SK-N-SH (cell line): ENCODE data around the gene HECTD3. TPM values are rescaled to one million over a fixed set of nuclear protein-coding genes. Genes with fewer than 3 reads are reported as not detected.

Experiments used
- CTCF ChIA-PET: fragments of 300-600, 350-600 bp; formaldehyde crosslinking; extraction: SDS; loops from one replicate; lab custom pipeline; 2021; lab: Yijun Ruan, JAX
- POLR2A ChIA-PET: fragments of 350-600 bp; sonication (Branson Sonifier 250); formaldehyde crosslinking; extraction: SDS; loops from one replicate; lab custom pipeline; 2020; ENCODE audit warnings: antibody characterized with exemption, inconsistent platforms; lab: Yijun Ruan, JAX
- DNase-seq: peaks from one replicate; pipeline ENCODE4 v3.0.0; 2012
- H2AFZ ChIP-seq: fragments of 200-600 bp; sonication (generic); 2 replicates; pipeline ENCODE4 v1.8.1; 2016; ENCODE audit warnings: antibody characterized with exemption, mild to moderate bottlenecking, low read depth
- H3F3A ChIP-seq: fragments of 200-600 bp; sonication (generic); replicated peaks from 2 replicates; pipeline ENCODE3; 2016; ENCODE audit warnings: antibody characterized with exemption, mild to moderate bottlenecking; ENCODE audit not compliant: insufficient read depth
- H3K27ac ChIP-seq, 2 experiments: fragments of 200-500 bp in 1 of 2; fragments of 200-600 bp in 1 of 2; sonication (Bioruptor generic) in 1 of 2; sonication (generic), shearing (Covaris generic) in 1 of 2; 2 replicates each; pipeline versions ENCODE4 v1.5.1 to v1.6.1; 2014 to 2016; ENCODE audit warnings: low read depth in 2 of 2, inconsistent platforms in 1 of 2, low read length in 1 of 2, mild to moderate bottlenecking in 1 of 2, mixed read lengths in 1 of 2
- H3K27me3 ChIP-seq: fragments of 200-600 bp; sonication (generic), shearing (Covaris generic); 2 replicates; pipeline ENCODE4 v1.6.1; 2016; ENCODE audit warnings: mixed run types; ENCODE audit not compliant: insufficient read depth
- H3K36me3 ChIP-seq, 2 experiments: fragments of 200-500 bp in 1 of 2; fragments of 200-600 bp in 1 of 2; sonication (Bioruptor generic) in 1 of 2; sonication (generic) in 1 of 2; replicated peaks in 1 of 2; 2 replicates each; pipeline versions ENCODE3 to v1.5.1; 2014 to 2016; ENCODE audit warnings: low read length in 1 of 2, mild to moderate bottlenecking in 1 of 2; ENCODE audit not compliant: insufficient read depth in 2 of 2, control insufficient read depth in 1 of 2
- H3K4me1 ChIP-seq, 2 experiments: fragments of 200-500 bp in 1 of 2; fragments of 200-600 bp in 1 of 2; sonication (Bioruptor generic) in 1 of 2; sonication (generic), shearing (Covaris generic) in 1 of 2; 2 replicates each; pipeline versions ENCODE4 v1.5.1 to v1.6.1; 2014 to 2016; ENCODE audit warnings: low read depth in 1 of 2, low read length in 1 of 2, mixed run types in 1 of 2; ENCODE audit not compliant: insufficient read depth in 2 of 2, control insufficient read depth in 1 of 2
- H3K4me2 ChIP-seq: fragments of 200-600 bp; sonication (generic), shearing (Covaris generic); 2 replicates; pipeline ENCODE4 v1.6.1; 2017; ENCODE audit warnings: mixed run types
- H3K4me3 ChIP-seq, 2 experiments: fragments of 200-500 bp in 1 of 2; fragments of 200-600 bp in 1 of 2; sonication (Bioruptor generic) in 1 of 2; sonication (generic), shearing (Covaris generic) in 1 of 2; 2 replicates each; pipeline versions ENCODE4 v1.5.1 to v1.8.1; 2014 to 2016; ENCODE audit warnings: low read depth in 2 of 2, inconsistent platforms in 1 of 2, low read length in 1 of 2, mild to moderate bottlenecking in 1 of 2, mixed read lengths in 1 of 2, moderate library complexity in 1 of 2
- H3K79me2 ChIP-seq: fragments of 200-600 bp; sonication (generic); 2 replicates; pipeline ENCODE4 v1.8.1; 2017; ENCODE audit warnings: mild to moderate bottlenecking; ENCODE audit not compliant: insufficient read depth
- H3K9ac ChIP-seq: fragments of 200-600 bp; sonication (generic); 2 replicates; pipeline ENCODE4 v1.6.1; 2017; ENCODE audit warnings: mixed run types
- H3K9me2 ChIP-seq: fragments of 200-600 bp; sonication (generic); 2 replicates; pipeline ENCODE4 v1.6.1; 2017; ENCODE audit warnings: mixed run types
- H3K9me3 ChIP-seq: fragments of 200-600 bp; sonication (generic); 2 replicates; pipeline ENCODE4 v1.6.1; 2017; ENCODE audit warnings: mixed run types, mild to moderate bottlenecking, moderate library complexity
- H4K20me1 ChIP-seq: fragments of 200-600 bp; sonication (generic); 2 replicates; pipeline ENCODE4 v1.6.1; 2017; ENCODE audit warnings: mild to moderate bottlenecking, mixed run types; ENCODE audit not compliant: insufficient read depth
- CHD2 ChIP-seq: fragments of 150-350 bp; IDR thresholded peaks from 2 replicates; pipeline ENCODE4 v1.6.1; 2018; ENCODE audit warnings: low read length; ENCODE audit not compliant: partially characterized antibody
- CTCF ChIP-seq: fragments of 200-600 bp; sonication (generic); IDR thresholded peaks from 2 replicates; pipeline ENCODE4 v1.6.1; 2017; ENCODE audit warnings: antibody characterized with exemption, mild to moderate bottlenecking, moderate library complexity
- FOXJ3 ChIP-seq: sonication (generic); formaldehyde crosslinking; IDR thresholded peaks from 2 replicates; pipeline ENCODE4 v1.5.1; 2020; ENCODE audit warnings: mild to moderate bottlenecking, missing genetic modification reagents
- FOXM1 ChIP-seq: IDR thresholded peaks from 2 replicates; pipeline ENCODE4 v1.4.0; 2012; ENCODE audit warnings: low read depth, mild to moderate bottlenecking
- GABPA ChIP-seq: IDR thresholded peaks from 2 replicates; pipeline ENCODE4 v1.4.0; 2012; ENCODE audit warnings: low read depth, mild to moderate bottlenecking
- JUND ChIP-seq: IDR thresholded peaks from 2 replicates; pipeline ENCODE4 v1.4.0; 2012
- MAX ChIP-seq: IDR thresholded peaks from 2 replicates; pipeline ENCODE4 v1.4.0; 2012; ENCODE audit warnings: low read depth
- MXI1 ChIP-seq: IDR thresholded peaks from 2 replicates; pipeline ENCODE4 v1.6.1; 2012; ENCODE audit warnings: mild to moderate bottlenecking, low read depth, low read length, improper control_type of control experiment
- NFIC ChIP-seq: IDR thresholded peaks from 2 replicates; pipeline ENCODE4 v1.4.0; 2012; ENCODE audit warnings: borderline replicate concordance
- REST ChIP-seq: IDR thresholded peaks from 2 replicates; pipeline ENCODE4 v1.6.1; 2012; ENCODE audit warnings: mild to moderate bottlenecking, low read depth, low read length, moderate library complexity
- TAF1 ChIP-seq: IDR thresholded peaks from 2 replicates; pipeline ENCODE4 v1.6.1; 2012; ENCODE audit warnings: low read depth, mild to moderate bottlenecking, low read length, moderate library complexity, borderline replicate concordance
- TCF12 ChIP-seq: IDR thresholded peaks from 2 replicates; pipeline ENCODE4 v1.4.0; 2012
- USF1 ChIP-seq: IDR thresholded peaks from 2 replicates; pipeline ENCODE4 v1.4.0; 2012; ENCODE audit warnings: low read depth, borderline replicate concordance
- USF2 ChIP-seq: fragments of 150-350 bp; IDR thresholded peaks from 2 replicates; pipeline ENCODE4 v1.6.1; 2017; ENCODE audit warnings: antibody characterized with exemption, low read length, low read depth, borderline replicate concordance
- ZBTB33 ChIP-seq: IDR thresholded peaks from 2 replicates; pipeline ENCODE4 v1.4.0; 2012; ENCODE audit warnings: low read depth, borderline replicate concordance
- WGBS: methylation state at CpG from one replicate; pipeline ENCODE4 v1.1.6; 2017; ENCODE audit warnings: low lambda C conversion rate; 5-methylcytosine and 5-hydroxymethylcytosine counted together
- polyA plus RNA-seq, 3 experiments: library from polyadenylated mRNA; depleted of rRNA; stranded (reverse); fragments of >200 nt; gene quantifications; 2 replicates each; pipeline ENCODE4 v1.2.3, GENCODE V29; 2012

Gene HECTD3
- polyA plus RNA-seq, 1 of the 3 experiments (the other 2 are of a cell fraction), result 39.3 TPM

GRCh38 chr1:45033356-45033755, 22.2 kb upstream of the HECTD3 start:
- Histone ChIP-seq H3K4me3 (no peak overlapping the region), H3K36me3 (no peaks in the 10 kb centered on the region), H3K4me1 (no peaks in the 10 kb centered on the region), H3K9me2 (no peaks in the 10 kb centered on the region), H4K20me1 (no peaks in the 10 kb centered on the region), H3F3A (no peaks in the 10 kb centered on the region), H3K27me3 (no peaks in the 10 kb centered on the region), H3K79me2 (no peaks in the 10 kb centered on the region), H3K9ac (no peak overlapping the region), H3K4me2 (no peak overlapping the region), H3K27ac (no peak overlapping the region), H2AFZ (no peak overlapping the region), H3K9me3 (no peaks in the 10 kb centered on the region)
- DNase-seq, result no peak
- POLR2A ChIA-PET, result no interaction called here
- WGBS, result 72% methylated on average over 1 of the region's 1 CpG
- TF ChIP-seq MAX (no peak), GABPA (no peak), USF2 (no peak), TAF1 (no peak), MXI1 (no peak), TCF12 (no peak), ZBTB33 (no peak)
- CTCF ChIA-PET, result interaction anchor here (1.1 to 1.7 kb wide), 2 partner anchors 19 to 267 kb away, joined by 3 to 4 read pairs; no protein-coding TSS in a partner anchor

- H3K4me2 ChIP-seq, result no peak overlapping the region
- no peak for DNase-seq
- H3K4me3 ChIP-seq, result no peak overlapping the region
- H3F3A ChIP-seq, result no peaks in the 10 kb centered on the region
- H4K20me1 ChIP-seq, result no peaks in the 10 kb centered on the region
- no peak overlapping the region for H3K27ac ChIP-seq
- WGBS, result 46% methylated on average over 2 of the region's 2 CpGs
- no peaks in the 10 kb centered on the region for H3K9me2 ChIP-seq
- no peak overlapping the region for H2AFZ ChIP-seq
- H3K36me3 ChIP-seq, result no peaks in the 10 kb centered on the region
- ChIA-PET CTCF (interaction anchor here (1.1 to 1.7 kb wide), 2 partner anchors 19 to 267 kb away, joined by 3 to 4 read pairs; no protein-coding TSS in a partner anchor), POLR2A (no interaction called here)
- H3K27me3 ChIP-seq, result no peaks in the 10 kb centered on the region
- no peaks in the 10 kb centered on the region for H3K4me1 ChIP-seq
- no peaks in the 10 kb centered on the region for H3K79me2 ChIP-seq
- no peak overlapping the region for H3K9ac ChIP-seq
- H3K9me3 ChIP-seq, result no peaks in the 10 kb centered on the region
- TF ChIP-seq CTCF, result no peak
- no peak for TF ChIP-seq NFIC
- TF ChIP-seq GABPA, result no peak
- TF ChIP-seq ZBTB33, result no peak
- TF ChIP-seq USF1, result no peak
- TF ChIP-seq REST, result no peak
- no peak for TF ChIP-seq TAF1
- TF ChIP-seq MXI1, result no peak
- no peak for TF ChIP-seq FOXJ3 (CRISPR knock-in tag)
- TF ChIP-seq FOXM1, result no peak
- no peak for TF ChIP-seq JUND
- no peak for TF ChIP-seq CHD2
Measured at GRCh38 chr1:45032837-45033236, 21.7 kb upstream of the HECTD3 start.
